IMR-90 (cell line): ENCODE results near the gene PLCB4. TPM values are rescaled to one million over a fixed set of nuclear protein-coding genes. Genes with fewer than 3 reads are reported as not detected.

Experiments
- ATAC-seq: fragments of 200-7000 bp; cut with Tn5 transposase; 2 replicates; pipeline ENCODE4 v1.9.1; 2020; ENCODE audit warnings: low read depth, mild to moderate bottlenecking, moderate library complexity
- BruUV-seq: library from RNA; stranded (reverse); fragments of 400-500 nt; replicated peaks from 2 replicates; lab custom pipeline; 2021; lab: Mats Ljungman, UMichigan
- CTCF ChIA-PET: fragments of 300-600 bp; formaldehyde crosslinking; extraction: SDS; loops from one replicate; lab custom pipeline; 2021; ENCODE audit warnings: antibody characterized with exemption; lab: Yijun Ruan, JAX
- POLR2A ChIA-PET: fragments of 300-600 bp; sonication (Branson Sonifier 250); formaldehyde crosslinking; loops from one replicate; lab custom pipeline; 2022; ENCODE audit warnings: antibody characterized with exemption; ENCODE audit not compliant: unreplicated experiment; lab: Charles Lee
- DNase-seq: peaks from one replicate; pipeline ENCODE4 v3.0.0; 2013
- H2AFZ ChIP-seq: replicated peaks from 2 replicates; pipeline ENCODE3; 2013; ENCODE audit warnings: low read length, mild to moderate bottlenecking; ENCODE audit not compliant: poor library complexity
- H2AK5ac ChIP-seq: 2 replicates; pipeline ENCODE4 v1.6.1; 2013; ENCODE audit warnings: low read depth, low read length, inconsistent platforms
- H2AK9ac ChIP-seq: replicated peaks from 2 replicates; pipeline ENCODE3; 2013; ENCODE audit warnings: mild to moderate bottlenecking, low read depth, low read length, moderate library complexity; ENCODE audit not compliant: poor library complexity
- H2BK120ac ChIP-seq: 2 replicates; pipeline ENCODE4 v1.6.1; 2013; ENCODE audit warnings: low read depth, low read length, inconsistent platforms
- H2BK15ac ChIP-seq: 3 replicates; pipeline ENCODE4 v1.6.1; 2013; ENCODE audit warnings: low read depth, low read length, inconsistent platforms
- H2BK20ac ChIP-seq: 2 replicates; pipeline ENCODE4 v1.6.1; 2013; ENCODE audit warnings: low read depth, mild to moderate bottlenecking, inconsistent platforms, low read length, moderate library complexity
- H2BK5ac ChIP-seq: 2 replicates; pipeline ENCODE4 v1.6.1; 2013; ENCODE audit warnings: mild to moderate bottlenecking, low read depth, low read length, inconsistent platforms; ENCODE audit not compliant: poor library complexity, severe bottlenecking
- H3K14ac ChIP-seq: replicated peaks from 2 replicates; pipeline ENCODE4 v1.6.1; 2013; ENCODE audit warnings: low read depth, low read length, inconsistent platforms
- H3K18ac ChIP-seq: 2 replicates; pipeline ENCODE4 v1.6.1; 2013; ENCODE audit warnings: low read depth, low read length, control low read depth
- H3K23ac ChIP-seq: 2 replicates; pipeline ENCODE4 v1.6.1; 2013; ENCODE audit warnings: low read depth, low read length, inconsistent platforms
- H3K27ac ChIP-seq: 2 replicates; pipeline ENCODE4 v1.5.1; 2013; ENCODE audit warnings: mild to moderate bottlenecking, control low read depth, low read length; ENCODE audit not compliant: insufficient read depth
- H3K27me3 ChIP-seq: 2 replicates; pipeline ENCODE4 v1.6.1; 2013; ENCODE audit warnings: low read length; ENCODE audit not compliant: control insufficient read depth, insufficient read depth
- H3K36me3 ChIP-seq: 2 replicates; pipeline ENCODE4 v1.6.1; 2013; ENCODE audit warnings: low read length, mixed read lengths; ENCODE audit not compliant: control insufficient read depth, insufficient read depth
- H3K4ac ChIP-seq: 2 replicates; pipeline ENCODE4 v1.6.1; 2013; ENCODE audit warnings: low read depth, low read length, inconsistent platforms
- H3K4me1 ChIP-seq: 2 replicates; pipeline ENCODE4 v1.6.1; 2013; ENCODE audit warnings: low read length, mixed read lengths; ENCODE audit not compliant: control insufficient read depth, insufficient read depth
- H3K4me2 ChIP-seq: 2 replicates; pipeline ENCODE4 v1.6.1; 2013; ENCODE audit warnings: low read depth, mild to moderate bottlenecking, control low read depth, low read length, moderate library complexity
- H3K4me3 ChIP-seq: 2 replicates; pipeline ENCODE4 v1.5.1; 2013; ENCODE audit warnings: low read depth, mild to moderate bottlenecking, control low read depth, low read length, moderate library complexity; ENCODE audit not compliant: insufficient read depth
- H3K56ac ChIP-seq: 2 replicates; pipeline ENCODE4 v1.6.1; 2013; ENCODE audit warnings: low read length, inconsistent platforms; ENCODE audit not compliant: insufficient read depth; ENCODE audit errors: extremely low read depth
- H3K79me1 ChIP-seq, 2 experiments: 2 replicates each; pipeline ENCODE4 v1.6.1; 2013; ENCODE audit warnings: low read length in 2 of 2, inconsistent platforms in 1 of 2, low read depth in 1 of 2
- H3K9ac ChIP-seq: 2 replicates; pipeline ENCODE4 v1.6.1; 2013; ENCODE audit warnings: low read depth, low read length, control low read depth
- H3K9me1 ChIP-seq: 2 replicates; pipeline ENCODE4 v1.6.1; 2013; ENCODE audit warnings: low read length, inconsistent platforms; ENCODE audit not compliant: insufficient read depth
- H3K9me3 ChIP-seq: 2 replicates; pipeline ENCODE4 v1.6.1; 2013; ENCODE audit warnings: low read length; ENCODE audit not compliant: control insufficient read depth, insufficient read depth
- H4K20me1 ChIP-seq: 2 replicates; pipeline ENCODE4 v1.6.1; 2013; ENCODE audit warnings: low read length, inconsistent platforms; ENCODE audit not compliant: insufficient read depth
- H4K5ac ChIP-seq: 2 replicates; pipeline ENCODE4 v1.6.1; 2013; ENCODE audit warnings: mild to moderate bottlenecking, low read depth, low read length, control low read depth
- H4K8ac ChIP-seq, 2 experiments: 2 replicates each; pipeline ENCODE4 v1.6.1; 2013; ENCODE audit warnings: low read depth in 2 of 2, low read length in 2 of 2, control low read depth in 1 of 2, inconsistent platforms in 1 of 2
- H4K91ac ChIP-seq: 2 replicates; pipeline ENCODE4 v1.6.1; 2013; ENCODE audit warnings: low read depth, low read length, inconsistent platforms; ENCODE audit not compliant: insufficient read depth
- BHLHE40 ChIP-seq: fragments of 150-350 bp; IDR thresholded peaks from 2 replicates; pipeline ENCODE4 v1.6.1; 2016; ENCODE audit warnings: mild to moderate bottlenecking, low read depth, low read length
- CEBPB ChIP-seq: IDR thresholded peaks from 2 replicates; pipeline ENCODE4 v1.6.1; 2012; ENCODE audit warnings: low read depth, low read length, improper control_type of control experiment
- CHD1 ChIP-seq: IDR thresholded peaks from 2 replicates; pipeline ENCODE4 v1.6.1; 2012; ENCODE audit warnings: low read depth, low read length, improper control_type of control experiment
- FOS ChIP-seq: fragments of 150-350 bp; IDR thresholded peaks from 2 replicates; pipeline ENCODE4 v1.6.1; 2016; ENCODE audit warnings: low read depth, low read length
- MAFK ChIP-seq: IDR thresholded peaks from 2 replicates; pipeline ENCODE4 v1.6.1; 2012; ENCODE audit warnings: low read depth, low read length, improper control_type of control experiment
- MAZ ChIP-seq: IDR thresholded peaks from 2 replicates; pipeline ENCODE4 v1.6.1; 2012; ENCODE audit warnings: low read depth, mild to moderate bottlenecking, low read length, improper control_type of control experiment, moderate library complexity, borderline replicate concordance
- MXI1 ChIP-seq: IDR thresholded peaks from 2 replicates; pipeline ENCODE4 v1.6.1; 2012; ENCODE audit warnings: low read depth, mild to moderate bottlenecking, low read length, moderate library complexity, borderline replicate concordance
- NFE2L2 ChIP-seq: fragments of 150-350 bp; IDR thresholded peaks from 2 replicates; pipeline ENCODE4 v1.6.1; 2016; ENCODE audit warnings: low read depth, mild to moderate bottlenecking, low read length
- POLR2A ChIP-seq: IDR thresholded peaks from 2 replicates; pipeline ENCODE4 v1.6.1; 2012; ENCODE audit warnings: mild to moderate bottlenecking, low read depth, low read length
- RAD21 ChIP-seq: IDR thresholded peaks from 2 replicates; pipeline ENCODE4 v1.6.1; 2012; ENCODE audit warnings: low read length, improper control_type of control experiment
- RCOR1 ChIP-seq: IDR thresholded peaks from 2 replicates; pipeline ENCODE4 v1.6.1; 2012; ENCODE audit warnings: mild to moderate bottlenecking, low read length, improper control_type of control experiment; ENCODE audit not compliant: insufficient replicate concordance
- RFX5 ChIP-seq: IDR thresholded peaks from 2 replicates; pipeline ENCODE4 v1.8.0; 2012; ENCODE audit warnings: low read depth, mild to moderate bottlenecking, low read length, moderate library complexity
- SMC3 ChIP-seq: fragments of 150-350 bp; IDR thresholded peaks from 2 replicates; pipeline ENCODE4 v1.6.1; 2016; ENCODE audit warnings: low read depth, mild to moderate bottlenecking, antibody characterized with exemption, low read length, moderate library complexity
- WGBS, 2 experiments: methylation state at CpG; one replicate each; pipeline versions ENCODE4 v1.1.5 to v1.1.7; 2013; ENCODE audit warnings: missing lambda C conversion rate in 2 of 2; ENCODE audit not compliant: insufficient read length in 1 of 2; ENCODE audit errors: extremely low coverage in 2 of 2; 5-methylcytosine and 5-hydroxymethylcytosine counted together
- dilution Hi-C: fragments of 300-500 bp; cut with HindIII; formaldehyde crosslinking; loops from one replicate; pipeline ENCODE4 v1.14.3; 2018; ENCODE audit warnings: low sequenced_read_pairs; ENCODE audit not compliant: unreplicated experiment
- in situ Hi-C: fragments of 300-500 bp; cut with MboI; formaldehyde crosslinking; loops from 3 replicates; pipeline ENCODE4 v1.14.3; 2019; ENCODE audit warnings: low sequenced_read_pairs, inconsistent platforms, mixed read lengths
- intact Hi-C: fragments of 100-400 bp; cut with micrococcal nuclease; formaldehyde crosslinking; loops from 2 replicates; pipeline ENCODE4 v1.10.0; 2022
- polyA plus RNA-seq, 3 experiments: library from polyadenylated mRNA; depleted of rRNA; stranded (reverse); fragments of >200 nt; gene quantifications; 2 replicates each; pipeline ENCODE4 v1.2.3, GENCODE V29; 2012; ENCODE audit warnings: low replicate concordance in 1 of 3
- total RNA-seq: library from RNA; depleted of rRNA; stranded (reverse); fragments of >200 nt; gene quantifications from 2 replicates; pipeline ENCODE4 v1.2.3, GENCODE V29; 2012
- TF ChIP-seq, protein P1 (sequence below): fragments of 150-350 bp; IDR thresholded peaks from 2 replicates; pipeline ENCODE4 v1.6.1; 2016; ENCODE audit warnings: low read depth, mild to moderate bottlenecking, low read length, moderate library complexity, borderline replicate concordance
- TF ChIP-seq, protein P2 (sequence below): conservative IDR thresholded peaks from 2 replicates; pipeline ENCODE4 v1.5.1; 2012; ENCODE audit warnings: mild to moderate bottlenecking, low read depth, low read length, improper control_type of control experiment
- TF ChIP-seq, protein P3 (sequence below): fragments of 150-350 bp; IDR thresholded peaks from 2 replicates; pipeline ENCODE4 v1.6.1; 2017; ENCODE audit warnings: mild to moderate bottlenecking, antibody characterized with exemption, low read length, low read depth

PLCB4 gene
- total and polyA plus RNA-seq, 2 of the 4 experiments (the other 2 are of a cell fraction): 12.5 to 24.0 TPM

DNA sequence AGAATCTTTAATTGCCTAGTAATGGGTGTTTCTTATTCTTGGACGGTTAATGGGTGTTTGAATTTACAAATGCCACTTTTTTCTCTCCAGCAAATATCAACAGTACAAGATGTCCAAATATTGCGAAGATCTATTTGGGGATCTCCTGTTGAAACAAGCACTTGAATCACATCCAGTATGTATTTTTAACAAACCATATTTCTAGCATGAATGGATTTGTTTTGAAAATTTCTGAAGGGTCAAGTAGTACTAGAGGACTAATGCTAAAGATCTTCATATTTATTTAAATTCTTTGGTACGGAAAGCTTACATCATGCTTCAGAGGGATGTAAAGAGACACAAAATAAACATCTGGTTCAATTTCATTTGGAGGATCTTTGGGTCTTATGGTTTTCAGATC lies 321.6 kb downstream of the PLCB4 start:
- Histone ChIP-seq H3K23ac (no peak overlapping the region), H3K79me1 (peaks cover 0 to 9% of the 10 kb centered on the region in 2 experiments; a peak in 1 of 4 replicates), H3K4ac (no peak overlapping the region), H3K27ac (no peak overlapping the region), H3K9me1 (0 out of 2 replicates have a peak, but pooled peaks cover 3% of the 10 kb centered on the region), H3K36me3 (peaks cover 10% of the 10 kb centered on the region), H3K4me3 (no peak overlapping the region), H3K4me1 (peaks cover 14% of the 10 kb centered on the region), H2AK9ac (no peak overlapping the region), H3K9me3 (no peaks in the 10 kb centered on the region), H2AK5ac (no peak overlapping the region), H2BK5ac (no peak overlapping the region), H2BK15ac (no peak overlapping the region), H4K8ac (no peak overlapping the region), H3K27me3 (no peaks in the 10 kb centered on the region), H3K4me2 (no peak overlapping the region), H3K9ac (no peak overlapping the region), H2BK120ac (no peak overlapping the region), H4K20me1 (no peaks in the 10 kb centered on the region), H3K14ac (no peak overlapping the region), H3K18ac (no peak overlapping the region), H3K56ac (no peak overlapping the region), H2AFZ (no peak overlapping the region), H4K91ac (no peak overlapping the region), H4K5ac (no peak overlapping the region), H2BK20ac (no peak overlapping the region)
- dilution Hi-C loops: no loop called here
- peak; percentile 48; the same call in 1 of the 2 replicates for ATAC-seq
- CTCF ChIA-PET: interaction anchor here (0.7 to 1.0 kb wide), 3 partner anchors 18 to 809 kb away, joined by 3 to 5 read pairs (median 4); no protein-coding TSS in a partner anchor
- TF ChIP-seq RCOR1 (no peak), NFE2L2 (no peak), MAFK (no peak), CEBPB (no peak), MXI1 (no peak), CHD1 (no peak), BHLHE40 (no peak), FOS (no peak), RFX5 (no peak), SMC3 (no peak), MAZ (no peak), POLR2A (no peak), RAD21 (no peak)
- TF ChIP-seq, protein P1, sequence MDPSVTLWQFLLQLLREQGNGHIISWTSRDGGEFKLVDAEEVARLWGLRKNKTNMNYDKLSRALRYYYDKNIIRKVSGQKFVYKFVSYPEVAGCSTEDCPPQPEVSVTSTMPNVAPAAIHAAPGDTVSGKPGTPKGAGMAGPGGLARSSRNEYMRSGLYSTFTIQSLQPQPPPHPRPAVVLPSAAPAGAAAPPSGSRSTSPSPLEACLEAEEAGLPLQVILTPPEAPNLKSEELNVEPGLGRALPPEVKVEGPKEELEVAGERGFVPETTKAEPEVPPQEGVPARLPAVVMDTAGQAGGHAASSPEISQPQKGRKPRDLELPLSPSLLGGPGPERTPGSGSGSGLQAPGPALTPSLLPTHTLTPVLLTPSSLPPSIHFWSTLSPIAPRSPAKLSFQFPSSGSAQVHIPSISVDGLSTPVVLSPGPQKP: no peak
- TF ChIP-seq, protein P2, sequence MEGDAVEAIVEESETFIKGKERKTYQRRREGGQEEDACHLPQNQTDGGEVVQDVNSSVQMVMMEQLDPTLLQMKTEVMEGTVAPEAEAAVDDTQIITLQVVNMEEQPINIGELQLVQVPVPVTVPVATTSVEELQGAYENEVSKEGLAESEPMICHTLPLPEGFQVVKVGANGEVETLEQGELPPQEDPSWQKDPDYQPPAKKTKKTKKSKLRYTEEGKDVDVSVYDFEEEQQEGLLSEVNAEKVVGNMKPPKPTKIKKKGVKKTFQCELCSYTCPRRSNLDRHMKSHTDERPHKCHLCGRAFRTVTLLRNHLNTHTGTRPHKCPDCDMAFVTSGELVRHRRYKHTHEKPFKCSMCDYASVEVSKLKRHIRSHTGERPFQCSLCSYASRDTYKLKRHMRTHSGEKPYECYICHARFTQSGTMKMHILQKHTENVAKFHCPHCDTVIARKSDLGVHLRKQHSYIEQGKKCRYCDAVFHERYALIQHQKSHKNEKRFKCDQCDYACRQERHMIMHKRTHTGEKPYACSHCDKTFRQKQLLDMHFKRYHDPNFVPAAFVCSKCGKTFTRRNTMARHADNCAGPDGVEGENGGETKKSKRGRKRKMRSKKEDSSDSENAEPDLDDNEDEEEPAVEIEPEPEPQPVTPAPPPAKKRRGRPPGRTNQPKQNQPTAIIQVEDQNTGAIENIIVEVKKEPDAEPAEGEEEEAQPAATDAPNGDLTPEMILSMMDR: no peak
- TF ChIP-seq, protein P3, sequence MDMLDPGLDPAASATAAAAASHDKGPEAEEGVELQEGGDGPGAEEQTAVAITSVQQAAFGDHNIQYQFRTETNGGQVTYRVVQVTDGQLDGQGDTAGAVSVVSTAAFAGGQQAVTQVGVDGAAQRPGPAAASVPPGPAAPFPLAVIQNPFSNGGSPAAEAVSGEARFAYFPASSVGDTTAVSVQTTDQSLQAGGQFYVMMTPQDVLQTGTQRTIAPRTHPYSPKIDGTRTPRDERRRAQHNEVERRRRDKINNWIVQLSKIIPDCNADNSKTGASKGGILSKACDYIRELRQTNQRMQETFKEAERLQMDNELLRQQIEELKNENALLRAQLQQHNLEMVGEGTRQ: no peak
- peak; percentile 43 for DNase-seq
- POLR2A ChIA-PET: no interaction called here
- intact Hi-C loops: no loop called here
- WGBS, 2 experiments: no CpG with 5 or more reads among the region's 3 CpGs
- in situ Hi-C loops: loop anchor here (5.0 kb wide), 1 partner anchor 598 kb away; no protein-coding TSS in a partner anchor
- BruUV-seq: no TSS peak
